Loucy (cell line): Measurements from ENCODE around the gene CFAP410.

Source experiments
- H2AFZ ChIP-seq: fragments of 200-600 bp; sonication (generic); 2 replicates; pipeline ENCODE4 v1.6.0; 2016; ENCODE audit warnings: antibody characterized with exemption, mild to moderate bottlenecking, low read length, moderate library complexity
- H3F3A ChIP-seq: fragments of 200-600 bp; 2 replicates; pipeline ENCODE4 v1.6.0; 2016; ENCODE audit warnings: antibody characterized with exemption, low read depth, mild to moderate bottlenecking
- H3K27me3 ChIP-seq: fragments of 200-600 bp; sonication (generic); 2 replicates; pipeline ENCODE4 v1.6.1; 2014; ENCODE audit warnings: low read length, mild to moderate bottlenecking; ENCODE audit not compliant: insufficient read depth, poor library complexity, severe bottlenecking
- H3K36me3 ChIP-seq: fragments of 200-600 bp; sonication (generic); 2 replicates; pipeline ENCODE4 v1.6.1; 2016; ENCODE audit warnings: low read length; ENCODE audit not compliant: insufficient read depth
- H3K4me1 ChIP-seq: fragments of 200-600 bp; sonication (generic); 2 replicates; pipeline ENCODE4 v1.5.1; 2014; ENCODE audit warnings: low read length, mild to moderate bottlenecking; ENCODE audit not compliant: insufficient read depth, poor library complexity, severe bottlenecking
- H3K4me2 ChIP-seq: fragments of 200-600 bp; sonication (generic); 2 replicates; pipeline ENCODE4 v1.6.0; 2014; ENCODE audit warnings: antibody characterized with exemption, low read length, low read depth, mild to moderate bottlenecking; ENCODE audit not compliant: poor library complexity, severe bottlenecking
- H3K4me3 ChIP-seq: fragments of 200-600 bp; sonication (generic); 2 replicates; pipeline ENCODE4 v1.5.1; 2014; ENCODE audit warnings: low read length, mild to moderate bottlenecking, mixed read lengths; ENCODE audit not compliant: poor library complexity, severe bottlenecking
- H3K79me2 ChIP-seq: fragments of 200-600 bp; sonication (generic); 2 replicates; pipeline ENCODE4 v1.6.1; 2014; ENCODE audit warnings: low read length; ENCODE audit not compliant: insufficient read depth
- H3K9ac ChIP-seq: fragments of 200-600 bp; sonication (generic); 2 replicates; pipeline ENCODE4 v1.6.0; 2014; ENCODE audit warnings: mild to moderate bottlenecking, low read depth, low read length, moderate library complexity; ENCODE audit not compliant: poor library complexity, severe bottlenecking
- H3K9me2 ChIP-seq: fragments of 200-600 bp; sonication (generic); replicated peaks from 2 replicates; pipeline ENCODE4 v1.6.1; 2016; ENCODE audit warnings: low read depth, low read length, mixed read lengths
- H3K9me3 ChIP-seq: fragments of 200-600 bp; sonication (generic); 2 replicates; pipeline ENCODE4 v1.6.1; 2014; ENCODE audit warnings: mild to moderate bottlenecking, antibody characterized with exemption, low read length, low read depth; ENCODE audit not compliant: insufficient read depth
- H4K20me1 ChIP-seq: fragments of 200-600 bp; sonication (generic); 2 replicates; pipeline ENCODE4 v1.6.0; 2014; ENCODE audit warnings: antibody characterized with exemption, low read length, mild to moderate bottlenecking; ENCODE audit not compliant: insufficient read depth, poor library complexity, severe bottlenecking
- EZH2phosphoT487 ChIP-seq: fragments of 200-600 bp; IDR thresholded peaks from 2 replicates; pipeline ENCODE4 v1.6.1; 2018; ENCODE audit warnings: antibody characterized with exemption, mild to moderate bottlenecking, moderate library complexity, borderline replicate concordance
- TF ChIP-seq, protein P1 (sequence below): fragments of 200-600 bp; sonication (generic); conservative IDR thresholded peaks from 2 replicates; pipeline ENCODE4 v1.5.1; 2014; ENCODE audit warnings: mild to moderate bottlenecking, antibody characterized with exemption, low read length

CFAP410 gene

DNA sequence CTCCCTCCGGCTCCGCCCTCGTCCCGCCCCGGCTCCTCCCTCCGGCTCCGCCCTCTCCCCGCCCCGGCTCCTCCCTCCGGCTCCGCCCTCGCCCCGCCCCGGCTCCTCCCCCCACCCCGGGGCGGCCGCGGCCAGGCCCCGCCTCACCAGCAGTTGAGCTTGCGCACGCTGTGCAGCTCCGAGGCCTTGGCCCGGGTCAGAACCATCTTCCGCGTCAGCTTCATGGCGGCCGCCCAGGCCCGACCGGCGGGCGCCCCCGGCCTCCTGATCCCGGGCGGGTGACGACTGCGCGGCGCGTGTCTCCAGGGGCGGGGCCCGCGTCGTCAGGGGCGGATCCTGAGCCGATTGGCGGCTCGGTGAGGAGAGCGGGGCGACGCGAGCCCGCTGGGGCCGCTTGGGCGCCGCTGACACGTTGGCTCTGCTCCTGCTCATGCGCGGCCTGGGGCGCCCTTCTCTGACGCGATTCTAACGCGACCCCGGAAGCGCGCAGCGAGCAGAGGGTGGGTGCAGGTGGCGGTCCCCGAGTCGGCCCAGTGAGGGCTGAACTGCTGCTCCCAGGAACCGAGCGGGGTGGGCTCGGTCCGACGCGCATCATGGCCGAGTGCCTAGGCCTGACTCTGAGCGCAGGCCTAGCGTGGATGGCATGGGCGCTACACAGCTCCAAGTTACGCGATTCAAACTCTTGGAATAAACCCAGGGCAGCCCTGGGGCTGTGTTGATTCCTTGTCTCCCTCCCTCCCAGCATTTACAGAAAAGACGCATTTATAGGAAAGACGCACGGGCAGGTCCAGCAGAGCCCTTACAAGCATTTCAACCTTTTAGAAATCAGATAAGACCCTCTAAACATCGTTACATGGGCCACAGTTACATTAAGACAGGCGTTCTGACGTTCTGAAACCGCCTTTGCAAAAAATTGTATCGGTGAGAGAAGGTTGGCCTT lies at the start of gene CFAP410:
TSS of gene CFAP410 (minus strand) at position 420 of the 940 bp plus-strand sequence. CDS start at position 224, 196 bp downstream.
- H3K4me2 ChIP-seq: peak within 1 kb of the TSS; percentile 93
- H2AFZ ChIP-seq: peak within 1 kb of the TSS; percentile 82
- TF ChIP-seq, protein P1, sequence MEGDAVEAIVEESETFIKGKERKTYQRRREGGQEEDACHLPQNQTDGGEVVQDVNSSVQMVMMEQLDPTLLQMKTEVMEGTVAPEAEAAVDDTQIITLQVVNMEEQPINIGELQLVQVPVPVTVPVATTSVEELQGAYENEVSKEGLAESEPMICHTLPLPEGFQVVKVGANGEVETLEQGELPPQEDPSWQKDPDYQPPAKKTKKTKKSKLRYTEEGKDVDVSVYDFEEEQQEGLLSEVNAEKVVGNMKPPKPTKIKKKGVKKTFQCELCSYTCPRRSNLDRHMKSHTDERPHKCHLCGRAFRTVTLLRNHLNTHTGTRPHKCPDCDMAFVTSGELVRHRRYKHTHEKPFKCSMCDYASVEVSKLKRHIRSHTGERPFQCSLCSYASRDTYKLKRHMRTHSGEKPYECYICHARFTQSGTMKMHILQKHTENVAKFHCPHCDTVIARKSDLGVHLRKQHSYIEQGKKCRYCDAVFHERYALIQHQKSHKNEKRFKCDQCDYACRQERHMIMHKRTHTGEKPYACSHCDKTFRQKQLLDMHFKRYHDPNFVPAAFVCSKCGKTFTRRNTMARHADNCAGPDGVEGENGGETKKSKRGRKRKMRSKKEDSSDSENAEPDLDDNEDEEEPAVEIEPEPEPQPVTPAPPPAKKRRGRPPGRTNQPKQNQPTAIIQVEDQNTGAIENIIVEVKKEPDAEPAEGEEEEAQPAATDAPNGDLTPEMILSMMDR: no peak
- no peak for TF ChIP-seq EZH2phosphoT487
- no peaks in the 10 kb centered on the region for H3K27me3 ChIP-seq
- H3K79me2 ChIP-seq: no peaks in the 10 kb centered on the region
- no peaks in the 10 kb centered on the region for H3K9me3 ChIP-seq
- H3K4me1 ChIP-seq: peaks cover 15% of the 10 kb centered on the region
- H3F3A ChIP-seq: peaks cover 10% of the 10 kb centered on the region; the same call in 1 of the 2 replicates
- no peaks in the 10 kb centered on the region for H3K9me2 ChIP-seq
- H3K36me3 ChIP-seq: no peaks in the 10 kb centered on the region
- H3K4me3 ChIP-seq: peak within 1 kb of the TSS; percentile 94
- H3K9ac ChIP-seq: peak within 1 kb of the TSS; percentile 89
- no peaks in the 10 kb centered on the region for H4K20me1 ChIP-seq

DNA sequence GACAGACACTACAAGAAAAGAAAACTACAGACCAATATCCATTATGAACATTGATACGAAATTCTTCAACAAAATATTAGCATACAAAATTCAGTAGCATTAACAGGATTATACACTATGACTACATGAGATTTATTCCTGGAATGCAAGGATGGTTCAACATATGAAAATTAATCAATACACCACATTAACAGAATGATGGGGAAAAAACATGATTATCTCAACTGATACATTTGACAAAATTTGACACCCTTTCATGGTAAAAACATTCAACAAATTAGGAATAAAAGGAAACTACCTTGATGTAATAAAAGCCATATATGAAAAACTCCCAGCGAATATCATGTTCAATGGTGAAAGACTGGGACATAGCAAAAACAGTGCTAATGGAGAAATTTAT lies 45.8 kb upstream of the CFAP410 start:
- no peaks in the 10 kb centered on the region for H3K79me2 ChIP-seq
- TF ChIP-seq, protein P1: no peak
- no peak for TF ChIP-seq EZH2phosphoT487
- H3K9me2 ChIP-seq: no peaks in the 10 kb centered on the region
- no peaks in the 10 kb centered on the region for H3F3A ChIP-seq
- peaks cover 3% of the 10 kb centered on the region; the same call in 1 of the 2 replicates for H3K9me3 ChIP-seq
- no peak overlapping the region for H3K4me2 ChIP-seq
- H3K27me3 ChIP-seq: no peaks in the 10 kb centered on the region
- H3K36me3 ChIP-seq: no peaks in the 10 kb centered on the region
- H3K9ac ChIP-seq: no peak overlapping the region
- H3K4me1 ChIP-seq: no peaks in the 10 kb centered on the region
- H2AFZ ChIP-seq: no peak overlapping the region
- no peaks in the 10 kb centered on the region for H4K20me1 ChIP-seq
- no peak overlapping the region for H3K4me3 ChIP-seq

DNA sequence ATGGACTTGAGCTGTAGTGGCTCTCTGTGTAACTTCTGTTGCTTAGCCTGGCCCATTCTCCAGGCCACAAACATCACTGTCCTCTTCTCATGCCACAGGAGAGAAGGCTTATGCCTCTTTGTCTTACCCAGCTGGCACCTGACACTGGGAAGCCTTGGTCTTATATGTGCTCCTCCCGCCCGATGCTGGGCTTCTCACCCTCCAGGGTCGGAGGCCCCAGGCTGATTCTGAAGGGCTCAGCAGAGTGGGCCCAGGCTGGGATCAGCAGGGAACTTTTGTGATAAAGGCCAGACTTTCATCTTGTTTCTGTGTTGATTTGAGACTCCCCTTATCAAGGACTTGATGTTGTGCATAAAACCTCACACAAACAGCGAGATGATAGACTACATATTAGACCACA lies 44.0 kb upstream of the CFAP410 start:
- no peak for TF ChIP-seq EZH2phosphoT487
- TF ChIP-seq, protein P1: no peak
- Histone ChIP-seq H3K27me3 (no peaks in the 10 kb centered on the region), H3K4me1 (no peaks in the 10 kb centered on the region), H2AFZ (no peak overlapping the region), H3K9me2 (no peaks in the 10 kb centered on the region), H3K9me3 (peaks cover 3% of the 10 kb centered on the region; the same call in 1 of the 2 replicates), H3K9ac (no peak overlapping the region), H3K4me2 (no peak overlapping the region), H4K20me1 (no peaks in the 10 kb centered on the region), H3K79me2 (no peaks in the 10 kb centered on the region), H3F3A (no peaks in the 10 kb centered on the region), H3K4me3 (no peak overlapping the region), H3K36me3 (no peaks in the 10 kb centered on the region)
